HUES48 (cell line): ENCODE measurements around the gene SUN5.

Experiments used
- H3K27ac ChIP-seq: one replicate; pipeline ENCODE4 v1.7.0; 2013; ENCODE audit warnings: low read depth, low read length, inconsistent platforms
- H3K27me3 ChIP-seq: 2 replicates; pipeline ENCODE4 v1.6.1; 2013; ENCODE audit warnings: mild to moderate bottlenecking, low read length; ENCODE audit not compliant: control insufficient read depth, insufficient read depth
- H3K36me3 ChIP-seq: 2 replicates; pipeline ENCODE4 v1.6.1; 2013; ENCODE audit warnings: low read length; ENCODE audit not compliant: control insufficient read depth, insufficient read depth
- H3K4me1 ChIP-seq: 2 replicates; pipeline ENCODE4 v1.6.1; 2013; ENCODE audit warnings: mild to moderate bottlenecking, low read length; ENCODE audit not compliant: control insufficient read depth, insufficient read depth
- H3K4me3 ChIP-seq: 2 replicates; pipeline ENCODE4 v1.5.1; 2013; ENCODE audit warnings: mild to moderate bottlenecking, low read depth, low read length
- H3K9ac ChIP-seq: 2 replicates; pipeline ENCODE4 v1.6.1; 2013; ENCODE audit warnings: mild to moderate bottlenecking, low read depth, low read length, moderate library complexity
- H3K9me3 ChIP-seq: 2 replicates; pipeline ENCODE4 v1.6.1; 2013; ENCODE audit warnings: low read length; ENCODE audit not compliant: control insufficient read depth, insufficient read depth

Gene SUN5

DNA sequence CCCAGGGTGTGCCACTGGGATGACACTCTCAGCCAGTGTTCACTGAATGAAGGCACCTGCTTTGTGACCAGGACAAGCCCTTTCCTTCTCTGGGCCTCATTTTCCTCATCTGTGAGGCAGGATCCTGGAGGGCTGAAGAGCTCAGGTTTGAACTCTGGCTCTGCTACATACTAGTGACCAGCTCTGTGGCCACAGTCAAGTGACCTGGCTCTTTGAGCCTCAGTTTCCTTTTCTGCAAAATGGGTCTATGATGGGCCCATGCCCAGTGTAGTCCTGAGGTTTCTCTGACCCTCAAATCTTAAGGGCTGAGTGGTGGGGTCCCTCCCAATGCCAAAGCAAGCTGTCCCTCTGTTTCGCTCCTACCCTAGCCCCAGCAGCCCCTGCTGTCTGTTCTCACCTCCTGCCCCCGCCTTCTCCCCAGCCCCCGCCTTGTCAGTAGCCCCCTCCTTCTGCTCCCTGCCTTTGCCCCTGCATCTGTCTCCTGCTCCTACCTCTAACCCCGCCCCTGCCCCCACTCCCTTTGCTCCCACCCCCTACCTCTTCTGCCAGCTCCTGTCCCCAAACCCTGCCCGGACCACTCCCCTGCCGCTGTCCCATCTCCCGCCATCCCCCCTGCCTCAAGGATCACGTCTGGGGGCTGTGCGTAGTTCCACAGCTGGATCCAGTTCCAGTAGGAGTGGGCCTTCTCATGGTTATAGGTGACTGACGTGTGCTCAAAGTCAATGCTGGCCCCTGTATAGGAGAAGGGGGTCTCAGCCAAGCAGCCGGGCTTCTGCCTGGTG lies 17.0 kb downstream of the SUN5 start:
- no peak overlapping the region for H3K27ac ChIP-seq
- no peak overlapping the region for H3K4me3 ChIP-seq
- H3K36me3 ChIP-seq, result no peaks in the 10 kb centered on the region
- no peaks in the 10 kb centered on the region for H3K9me3 ChIP-seq
- no peaks in the 10 kb centered on the region for H3K4me1 ChIP-seq
- no peaks in the 10 kb centered on the region for H3K27me3 ChIP-seq
- H3K9ac ChIP-seq, result no peak overlapping the region

- Histone ChIP-seq H3K9me3 (no peaks in the 10 kb centered on the region), H3K36me3 (no peaks in the 10 kb centered on the region), H3K27me3 (no peaks in the 10 kb centered on the region), H3K4me1 (no peaks in the 10 kb centered on the region), H3K9ac (no peak overlapping the region), H3K4me3 (no peak overlapping the region), H3K27ac (no peak overlapping the region)
Measured at GRCh38 chr20:32986331-32986966, 17.8 kb downstream of the SUN5 start.

- H3K27me3 ChIP-seq, result no peaks in the 10 kb centered on the region
- no peaks in the 10 kb centered on the region for H3K9me3 ChIP-seq
- no peak overlapping the region for H3K4me3 ChIP-seq
- H3K36me3 ChIP-seq, result no peaks in the 10 kb centered on the region
- H3K4me1 ChIP-seq, result no peaks in the 10 kb centered on the region
- H3K9ac ChIP-seq, result no peak overlapping the region
- H3K27ac ChIP-seq, result no peak overlapping the region
Measured at GRCh38 chr20:32985596-32985995, 18.6 kb downstream of the SUN5 start.

- H3K9ac ChIP-seq, result no peak overlapping the region
- H3K36me3 ChIP-seq, result no peaks in the 10 kb centered on the region
- no peaks in the 10 kb centered on the region for H3K9me3 ChIP-seq
- H3K27ac ChIP-seq, result no peak overlapping the region
- no peaks in the 10 kb centered on the region for H3K4me1 ChIP-seq
- no peak overlapping the region for H3K4me3 ChIP-seq
- H3K27me3 ChIP-seq, result no peaks in the 10 kb centered on the region
Measured at GRCh38 chr20:32984631-32985354, 19.4 kb downstream of the SUN5 start.

- no peak overlapping the region for H3K27ac ChIP-seq
- no peaks in the 10 kb centered on the region for H3K4me1 ChIP-seq
- no peaks in the 10 kb centered on the region for H3K36me3 ChIP-seq
- no peak overlapping the region for H3K4me3 ChIP-seq
- no peak overlapping the region for H3K9ac ChIP-seq
- H3K27me3 ChIP-seq, result no peaks in the 10 kb centered on the region
- no peaks in the 10 kb centered on the region for H3K9me3 ChIP-seq
Measured at GRCh38 chr20:32984196-32984595, 20.0 kb downstream of the SUN5 start.

DNA sequence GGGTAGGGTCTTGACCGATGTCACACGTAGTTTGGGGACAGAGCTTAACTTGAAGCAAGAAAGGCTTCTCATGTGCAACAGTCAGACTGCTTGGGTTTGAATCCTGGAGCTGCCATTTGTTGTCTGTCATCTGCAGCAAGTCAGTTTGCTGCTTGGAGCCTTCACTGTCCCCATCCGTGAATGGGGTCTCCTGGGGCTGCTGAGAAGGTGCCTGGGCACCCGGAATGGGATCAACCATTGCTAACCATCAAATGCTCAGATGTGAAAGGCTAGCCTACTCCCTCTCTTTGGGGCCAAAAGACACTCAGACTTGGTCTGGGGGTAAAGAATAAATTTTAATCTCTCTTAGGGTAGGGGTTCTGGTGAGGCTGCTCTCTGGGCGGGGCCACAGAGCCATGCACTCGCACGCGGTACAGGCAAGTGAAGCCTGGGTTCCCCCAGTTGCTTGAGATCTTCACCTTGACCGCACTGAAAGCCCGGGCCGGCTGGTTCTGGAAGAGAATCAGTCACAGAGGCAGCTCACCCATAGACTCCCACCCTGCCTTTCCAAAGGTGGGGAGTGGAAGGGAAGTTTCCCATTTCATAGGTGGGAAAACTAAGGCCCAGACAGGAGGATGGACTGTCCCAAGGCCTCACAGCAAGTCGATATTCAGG lies 20.6 kb downstream of the SUN5 start:
- H3K4me1 ChIP-seq, result no peaks in the 10 kb centered on the region
- H3K9me3 ChIP-seq, result no peaks in the 10 kb centered on the region
- no peaks in the 10 kb centered on the region for H3K27me3 ChIP-seq
- H3K9ac ChIP-seq, result no peak overlapping the region
- no peak overlapping the region for H3K27ac ChIP-seq
- H3K4me3 ChIP-seq, result no peak overlapping the region
- no peaks in the 10 kb centered on the region for H3K36me3 ChIP-seq

GRCh38 chr20:32982617-32983458 lies 21.4 kb downstream of the SUN5 start:
- H3K4me1 ChIP-seq, result no peaks in the 10 kb centered on the region
- no peaks in the 10 kb centered on the region for H3K36me3 ChIP-seq
- no peak overlapping the region for H3K27ac ChIP-seq

DNA sequence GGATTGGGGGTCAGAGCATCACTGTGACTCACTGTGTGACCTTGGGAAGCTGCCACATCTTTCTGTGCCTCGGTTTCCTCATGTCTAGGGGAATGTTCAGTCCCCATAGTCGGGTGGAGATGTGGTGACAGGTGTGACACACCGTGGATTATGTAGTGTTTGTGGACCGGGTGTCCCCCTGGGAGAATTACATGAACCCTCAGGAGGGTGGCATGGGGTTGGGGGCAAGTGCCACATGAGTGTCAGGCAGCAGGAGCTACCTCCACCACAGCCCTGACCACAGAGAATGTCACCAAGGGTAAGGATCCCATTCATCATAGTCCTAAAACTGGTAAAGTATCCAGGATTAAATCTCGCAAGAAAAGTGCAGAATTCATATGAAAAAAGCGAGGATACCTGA lies 23.2 kb downstream of the SUN5 start:
- no peaks in the 10 kb centered on the region for H3K9me3 ChIP-seq
- H3K36me3 ChIP-seq, result no peaks in the 10 kb centered on the region
- H3K27ac ChIP-seq, result no peak overlapping the region
- no peak overlapping the region for H3K9ac ChIP-seq
- H3K4me1 ChIP-seq, result no peaks in the 10 kb centered on the region
- no peaks in the 10 kb centered on the region for H3K27me3 ChIP-seq
- no peak overlapping the region for H3K4me3 ChIP-seq

More at GRCh38 chr20:32982617-32983458, 21.4 kb downstream of the SUN5 start:
- Histone ChIP-seq H3K9ac (no peak overlapping the region), H3K9me3 (no peaks in the 10 kb centered on the region), H3K27me3 (no peaks in the 10 kb centered on the region), H3K4me3 (no peak overlapping the region)

GRCh38 chr20:32980131-32980941 lies 23.9 kb downstream of the SUN5 start:
- Histone ChIP-seq H3K27me3 (no peaks in the 10 kb centered on the region), H3K36me3 (no peaks in the 10 kb centered on the region), H3K27ac (no peak overlapping the region), H3K9me3 (no peaks in the 10 kb centered on the region), H3K4me3 (no peak overlapping the region), H3K4me1 (no peaks in the 10 kb centered on the region), H3K9ac (no peak overlapping the region)
